ENCODE results near the gene HEPACAM.

DNA sequence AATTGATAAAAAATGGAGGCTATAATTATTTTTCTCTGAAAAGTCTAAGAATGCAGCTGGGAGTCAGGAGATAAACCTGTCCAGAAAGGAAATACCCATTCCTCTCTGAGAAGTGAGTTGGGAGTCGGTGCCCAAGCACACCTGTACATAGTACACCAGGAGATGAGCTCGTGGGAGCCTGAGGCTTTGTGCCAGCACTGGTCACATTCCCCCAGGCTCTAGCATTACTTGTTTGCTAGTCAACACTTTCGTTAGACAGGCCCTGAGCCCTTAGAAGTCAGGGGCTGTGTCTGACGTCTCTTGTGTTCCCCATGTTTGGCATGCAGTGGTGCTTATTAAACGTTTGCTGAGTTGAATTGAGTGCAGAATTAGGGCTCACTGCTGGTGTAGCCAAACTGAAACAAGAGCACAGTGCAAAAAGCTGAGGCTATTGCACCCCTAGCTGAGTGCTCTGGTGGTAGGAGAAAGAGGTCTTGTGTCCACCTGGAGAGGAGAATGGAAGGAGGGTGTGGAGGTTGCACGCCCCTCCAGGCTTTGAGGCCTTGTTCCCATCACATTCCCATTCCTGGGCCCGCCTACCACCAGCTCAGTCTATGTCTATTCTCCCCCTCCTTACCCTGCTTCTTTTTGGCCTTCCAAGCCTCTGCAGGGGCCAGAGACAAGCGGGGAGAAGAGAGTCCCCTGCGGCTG, 45.0 kb downstream of the HEPACAM start:
- TF ChIP-seq FOS (IDR thresholded peaks at IDR 0.05; ENCODE audit: borderline replicate concordance, insufficient read depth, low read length) (no peak), POLR2AphosphoS5 (IDR thresholded peaks at IDR 0.05; ENCODE audit: insufficient read depth, low read depth, low read length) (peak; percentile 13), POLR2A (IDR thresholded peaks at IDR 0.05; ENCODE audit: low read depth, low read length) (peak; percentile 61), EZH2 (IDR thresholded peaks at IDR 0.05; ENCODE audit: borderline replicate concordance, low read depth, low read length, severe bottlenecking) (no peak), MYC (IDR thresholded peaks at IDR 0.05; ENCODE audit: low read depth, low read length) (no peak), JUN (IDR thresholded peaks at IDR 0.05; ENCODE audit: borderline replicate concordance, insufficient read depth, insufficient read length, low read depth) (no peak)
- TF ChIP-seq, protein P1, sequence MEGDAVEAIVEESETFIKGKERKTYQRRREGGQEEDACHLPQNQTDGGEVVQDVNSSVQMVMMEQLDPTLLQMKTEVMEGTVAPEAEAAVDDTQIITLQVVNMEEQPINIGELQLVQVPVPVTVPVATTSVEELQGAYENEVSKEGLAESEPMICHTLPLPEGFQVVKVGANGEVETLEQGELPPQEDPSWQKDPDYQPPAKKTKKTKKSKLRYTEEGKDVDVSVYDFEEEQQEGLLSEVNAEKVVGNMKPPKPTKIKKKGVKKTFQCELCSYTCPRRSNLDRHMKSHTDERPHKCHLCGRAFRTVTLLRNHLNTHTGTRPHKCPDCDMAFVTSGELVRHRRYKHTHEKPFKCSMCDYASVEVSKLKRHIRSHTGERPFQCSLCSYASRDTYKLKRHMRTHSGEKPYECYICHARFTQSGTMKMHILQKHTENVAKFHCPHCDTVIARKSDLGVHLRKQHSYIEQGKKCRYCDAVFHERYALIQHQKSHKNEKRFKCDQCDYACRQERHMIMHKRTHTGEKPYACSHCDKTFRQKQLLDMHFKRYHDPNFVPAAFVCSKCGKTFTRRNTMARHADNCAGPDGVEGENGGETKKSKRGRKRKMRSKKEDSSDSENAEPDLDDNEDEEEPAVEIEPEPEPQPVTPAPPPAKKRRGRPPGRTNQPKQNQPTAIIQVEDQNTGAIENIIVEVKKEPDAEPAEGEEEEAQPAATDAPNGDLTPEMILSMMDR (IDR thresholded peaks at IDR 0.05; ENCODE audit: extremely low read depth in 1 of 2, insufficient read depth in 1 of 2, low read depth in 1 of 2, low read length in 2 of 2): no peak
- TF ChIP-seq, protein P2, sequence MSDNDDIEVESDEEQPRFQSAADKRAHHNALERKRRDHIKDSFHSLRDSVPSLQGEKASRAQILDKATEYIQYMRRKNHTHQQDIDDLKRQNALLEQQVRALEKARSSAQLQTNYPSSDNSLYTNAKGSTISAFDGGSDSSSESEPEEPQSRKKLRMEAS (IDR thresholded peaks at IDR 0.05; ENCODE audit: insufficient read depth, insufficient read length): no peak

Measured in endothelial cell of umbilical vein (primary cell).